Esophagus squamous epithelium (tissue), 4 donors: ENCODE data around the gene DHRS2.

Experiments used
- CTCF ChIP-seq, 6 experiments: fragments of 450-650 bp in 4 of 6; fragments of 200-600 bp in 2 of 6; sonication (generic) in 2 of 6; IDR thresholded peaks; one replicate each; pipeline ENCODE4 v1.5.1; 2016 to 2019; ENCODE audit warnings: antibody characterized with exemption in 6 of 6, mild to moderate bottlenecking in 4 of 6, moderate library complexity in 4 of 6
- POLR2A ChIP-seq, 4 donors: fragments of 450-650 bp; IDR thresholded peaks; one replicate each; pipeline ENCODE4 v1.6.1; 2017; ENCODE audit warnings: antibody characterized with exemption in 4 of 4, mild to moderate bottlenecking in 4 of 4, moderate library complexity in 3 of 4

DNA sequence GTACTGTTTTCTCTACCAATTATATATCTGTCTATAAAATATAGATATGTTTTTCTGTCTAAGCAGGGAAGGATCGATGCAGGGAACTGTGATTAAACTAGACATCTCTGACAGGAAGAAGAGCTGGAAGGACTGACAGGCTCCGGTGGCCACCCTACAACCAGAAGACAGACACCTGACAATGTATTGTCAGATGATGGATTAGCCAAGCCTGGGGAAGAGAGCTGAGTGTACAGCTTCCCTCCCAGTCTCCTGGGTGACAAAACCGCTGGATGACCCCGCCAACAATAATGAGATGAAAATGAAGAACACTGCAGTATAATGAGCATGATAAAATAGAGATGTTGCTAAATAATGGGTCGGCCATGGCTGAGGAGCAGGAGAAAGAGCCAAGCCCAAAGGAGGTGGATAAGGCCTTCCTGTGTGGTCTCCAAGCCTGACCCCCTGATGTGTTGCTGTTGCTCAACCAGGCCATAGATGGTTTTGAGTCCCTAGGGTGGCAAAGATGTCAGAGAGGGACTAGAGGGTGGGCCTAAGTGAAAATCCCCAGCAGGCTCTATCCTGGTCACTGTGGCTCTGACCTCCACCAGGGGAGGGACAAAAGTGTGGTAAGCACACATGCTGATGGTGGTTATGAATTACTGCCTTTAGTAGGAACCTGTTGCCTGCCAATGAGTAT lies 28.2 kb downstream of the DHRS2 start:
- TF ChIP-seq CTCF (IDR thresholded peaks at IDR 0.05): no peak
- TF ChIP-seq POLR2A (IDR thresholded peaks at IDR 0.05): no peak
